HepG2 (cell line): Measurements from ENCODE around the gene DPP8. TPM values are rescaled to one million over a fixed set of nuclear protein-coding genes. Genes with fewer than 3 reads are reported as not detected.

Experiments
- CREB1 ChIP-seq, 2 experiments: fragments of 450-650 bp in 1 of 2; IDR thresholded peaks; 2 replicates each; pipeline ENCODE4 v1.6.1; 2016 to 2017; ENCODE audit warnings: control low read depth in 1 of 2, mild to moderate bottlenecking in 1 of 2, missing compliant biosample characterization in 1 of 2, missing genetic modification characterization in 1 of 2
- DR1 ChIP-seq: sonication (generic); formaldehyde crosslinking; IDR thresholded peaks from 2 replicates; pipeline ENCODE4 v1.8.0; 2021; ENCODE audit warnings: mild to moderate bottlenecking, missing genetic modification reagents, inconsistent platforms
- KDM5A ChIP-seq: fragments of 200-600 bp; sonication (generic); IDR thresholded peaks from 2 replicates; pipeline ENCODE4 v1.7.0; 2018; ENCODE audit warnings: antibody characterized with exemption, mild to moderate bottlenecking, low read length, borderline replicate concordance
- KDM6A ChIP-seq: IDR thresholded peaks from 2 replicates; pipeline ENCODE4 v1.6.1; 2016; ENCODE audit warnings: low read depth
- MTF2 ChIP-seq: sonication (generic); formaldehyde crosslinking; IDR thresholded peaks from 2 replicates; pipeline ENCODE4 v1.5.0; 2020; ENCODE audit warnings: missing genetic modification reagents, borderline replicate concordance
- SAFB2 ChIP-seq: sonication (generic); formaldehyde crosslinking; IDR thresholded peaks from 2 replicates; pipeline ENCODE4 v1.5.1; 2020; ENCODE audit warnings: missing genetic modification reagents, low read depth, mild to moderate bottlenecking, borderline replicate concordance
- SCMH1 ChIP-seq: sonication (generic); formaldehyde crosslinking; IDR thresholded peaks from 2 replicates; pipeline ENCODE4 v1.9.0; 2021; ENCODE audit warnings: missing genetic modification reagents, mild to moderate bottlenecking, borderline replicate concordance
- SIN3B ChIP-seq: fragments of 150-350 bp; IDR thresholded peaks from 2 replicates; pipeline ENCODE4 v1.6.1; 2014; ENCODE audit warnings: low read length
- ZNF207 ChIP-seq: fragments of 450-650 bp; IDR thresholded peaks from 2 replicates; pipeline ENCODE4 v1.6.1; 2016; ENCODE audit warnings: antibody characterized with exemption, borderline replicate concordance
- ZNF256 ChIP-seq: sonication (generic); formaldehyde crosslinking; conservative IDR thresholded peaks from 2 replicates; pipeline ENCODE4 v1.4.0; 2020; ENCODE audit warnings: missing genetic modification reagents
- ZNF34 ChIP-seq: sonication (generic); formaldehyde crosslinking; IDR thresholded peaks from 2 replicates; pipeline ENCODE4 v1.4.0; 2020; ENCODE audit warnings: mild to moderate bottlenecking, missing genetic modification reagents, borderline replicate concordance
- ZNF737 ChIP-seq: sonication (generic); formaldehyde crosslinking; IDR thresholded peaks from 2 replicates; pipeline ENCODE4 v1.5.0; 2020; ENCODE audit warnings: missing genetic modification reagents, mild to moderate bottlenecking, borderline replicate concordance
- polyA plus RNA-seq, 8 experiments: library from polyadenylated mRNA; depleted of rRNA in 3 of 8; stranded (reverse) in 7 of 8; unstranded in 1 of 8; fragments of >200 nt; fragmentation: Illumina TruSeq in 4 of 8; extraction: Trizol in 4 of 8; gene quantifications; 2 replicates each; pipeline versions ENCODE4 v1.2.1 to v1.2.3, GENCODE V29; 2011 to 2016; ENCODE audit warnings: low read depth in 4 of 8, missing spikeins in 1 of 8, mixed read lengths in 1 of 8; ENCODE audit not compliant: insufficient read depth in 1 of 8
- total RNA-seq, 5 experiments: library from RNA; depleted of rRNA; stranded (reverse); fragments of >200 nt; fragmentation: Illumina TruSeq; extraction: Trizol; gene quantifications; 2 replicates each; pipeline ENCODE4 v1.2.3, GENCODE V29; 2016; ENCODE audit warnings: low read depth in 1 of 5
- TF ChIP-seq, protein P1 (sequence below), 2 experiments: sonication (generic) in 1 of 2; formaldehyde crosslinking in 1 of 2; IDR thresholded peaks; 2 replicates each; pipeline versions ENCODE4 v1.4.0 to v1.6.1; 2018 to 2020; ENCODE audit warnings: missing genetic modification reagents in 2 of 2, borderline replicate concordance in 1 of 2, low read depth in 1 of 2, mild to moderate bottlenecking in 1 of 2, missing biosample characterization in 1 of 2
- TF ChIP-seq, protein P2 (sequence below): sonication (generic); formaldehyde crosslinking; IDR thresholded peaks from 2 replicates; pipeline ENCODE4 v1.5.1; 2020; ENCODE audit warnings: missing genetic modification reagents, mild to moderate bottlenecking, borderline replicate concordance
- TF ChIP-seq, protein P3 (sequence below): sonication (generic); formaldehyde crosslinking; conservative IDR thresholded peaks from 2 replicates; pipeline ENCODE4 v1.4.0; 2020; ENCODE audit warnings: missing genetic modification reagents
- TF ChIP-seq, protein P4 (sequence below): IDR thresholded peaks from 2 replicates; pipeline ENCODE4 v1.6.1; 2016; ENCODE audit warnings: low read depth, control low read depth
- TF ChIP-seq, protein P5 (sequence below): sonication (generic); formaldehyde crosslinking; IDR thresholded peaks from 2 replicates; pipeline ENCODE4 v1.5.0; 2020; ENCODE audit warnings: missing genetic modification reagents, mild to moderate bottlenecking, borderline replicate concordance
- TF ChIP-seq, protein P6 (sequence below): sonication (generic); formaldehyde crosslinking; IDR thresholded peaks from 2 replicates; pipeline ENCODE4 v1.4.0; 2020; ENCODE audit warnings: mild to moderate bottlenecking, missing genetic modification reagents

Gene DPP8
- total and polyA plus RNA-seq, 2 of the 13 experiments (the other 11 are each of a cell fraction or from before 2014, with no cell fraction given) = 18.0 to 26.3 TPM

DNA sequence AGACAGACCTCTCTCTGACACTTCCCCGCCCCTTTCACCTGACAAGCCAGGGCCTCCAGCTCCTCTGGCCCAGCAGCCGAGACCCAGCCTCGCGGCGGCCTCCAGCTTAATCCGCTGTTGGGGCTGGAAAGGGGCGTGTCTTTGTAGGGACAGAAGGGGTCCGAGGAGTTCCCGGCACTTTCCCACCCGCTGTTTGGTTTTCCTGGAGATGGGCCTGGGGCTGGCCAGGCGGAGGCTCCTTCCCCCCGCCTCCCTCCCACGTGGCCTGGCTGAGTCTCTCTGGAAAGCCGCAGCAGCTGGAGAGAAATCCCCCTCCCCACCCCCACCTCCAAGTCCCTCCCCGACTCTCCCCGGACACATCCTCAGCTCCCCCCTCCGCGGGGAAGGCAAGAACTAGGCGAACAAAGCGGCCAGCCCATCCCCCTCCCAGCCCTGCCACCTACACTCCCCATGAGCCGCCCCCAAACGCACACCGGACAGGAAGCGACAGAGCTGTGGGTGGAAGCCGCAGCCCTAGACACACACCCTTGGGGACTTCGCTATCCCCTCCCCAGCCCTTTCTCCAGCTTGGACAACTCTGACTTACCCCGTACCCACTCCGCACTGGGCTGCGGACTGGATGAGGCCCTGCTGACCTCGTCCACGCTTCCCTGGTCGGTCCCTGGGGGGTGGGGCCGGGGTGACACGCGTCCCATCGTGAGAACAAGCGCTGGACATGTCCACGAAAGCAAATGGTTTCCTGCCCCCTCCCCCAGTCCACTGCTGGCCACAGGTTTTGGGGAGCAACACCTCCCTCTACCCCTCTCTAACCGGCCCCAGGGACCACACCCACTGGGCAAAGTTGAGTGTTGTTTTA is 95.9 kb downstream of the DPP8 start (continued):
- TF ChIP-seq ZNF34 (CRISPR knock-in tag) = no peak
- TF ChIP-seq, protein P1, sequence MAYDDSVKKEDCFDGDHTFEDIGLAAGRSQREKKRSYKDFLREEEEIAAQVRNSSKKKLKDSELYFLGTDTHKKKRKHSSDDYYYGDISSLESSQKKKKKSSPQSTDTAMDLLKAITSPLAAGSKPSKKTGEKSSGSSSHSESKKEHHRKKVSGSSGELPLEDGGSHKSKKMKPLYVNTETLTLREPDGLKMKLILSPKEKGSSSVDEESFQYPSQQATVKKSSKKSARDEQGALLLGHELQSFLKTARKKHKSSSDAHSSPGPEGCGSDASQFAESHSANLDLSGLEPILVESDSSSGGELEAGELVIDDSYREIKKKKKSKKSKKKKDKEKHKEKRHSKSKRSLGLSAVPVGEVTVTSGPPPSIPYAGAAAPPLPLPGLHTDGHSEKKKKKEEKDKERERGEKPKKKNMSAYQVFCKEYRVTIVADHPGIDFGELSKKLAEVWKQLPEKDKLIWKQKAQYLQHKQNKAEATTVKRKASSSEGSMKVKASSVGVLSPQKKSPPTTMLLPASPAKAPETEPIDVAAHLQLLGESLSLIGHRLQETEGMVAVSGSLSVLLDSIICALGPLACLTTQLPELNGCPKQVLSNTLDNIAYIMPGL (CRISPR knock-in tag; IDR thresholded peaks at IDR 0.05; ENCODE audit: borderline replicate concordance in 1 of 2, low read depth in 1 of 2) = 0 out of 4 replicates have a peak, but pooled peaks of 1 of the 2 experiments have one; percentile 36
- TF ChIP-seq ZNF207 = no peak
- TF ChIP-seq, protein P2, sequence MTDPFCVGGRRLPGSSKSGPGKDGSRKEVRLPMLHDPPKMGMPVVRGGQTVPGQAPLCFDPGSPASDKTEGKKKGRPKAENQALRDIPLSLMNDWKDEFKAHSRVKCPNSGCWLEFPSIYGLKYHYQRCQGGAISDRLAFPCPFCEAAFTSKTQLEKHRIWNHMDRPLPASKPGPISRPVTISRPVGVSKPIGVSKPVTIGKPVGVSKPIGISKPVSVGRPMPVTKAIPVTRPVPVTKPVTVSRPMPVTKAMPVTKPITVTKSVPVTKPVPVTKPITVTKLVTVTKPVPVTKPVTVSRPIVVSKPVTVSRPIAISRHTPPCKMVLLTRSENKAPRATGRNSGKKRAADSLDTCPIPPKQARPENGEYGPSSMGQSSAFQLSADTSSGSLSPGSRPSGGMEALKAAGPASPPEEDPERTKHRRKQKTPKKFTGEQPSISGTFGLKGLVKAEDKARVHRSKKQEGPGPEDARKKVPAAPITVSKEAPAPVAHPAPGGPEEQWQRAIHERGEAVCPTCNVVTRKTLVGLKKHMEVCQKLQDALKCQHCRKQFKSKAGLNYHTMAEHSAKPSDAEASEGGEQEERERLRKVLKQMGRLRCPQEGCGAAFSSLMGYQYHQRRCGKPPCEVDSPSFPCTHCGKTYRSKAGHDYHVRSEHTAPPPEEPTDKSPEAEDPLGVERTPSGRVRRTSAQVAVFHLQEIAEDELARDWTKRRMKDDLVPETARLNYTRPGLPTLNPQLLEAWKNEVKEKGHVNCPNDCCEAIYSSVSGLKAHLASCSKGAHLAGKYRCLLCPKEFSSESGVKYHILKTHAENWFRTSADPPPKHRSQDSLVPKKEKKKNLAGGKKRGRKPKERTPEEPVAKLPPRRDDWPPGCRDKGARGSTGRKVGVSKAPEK (CRISPR knock-in tag) = no peak
- TF ChIP-seq CREB1 (IDR thresholded peaks at IDR 0.05) = no peak
- TF ChIP-seq CREB1 (CRISPR knock-in tag; IDR thresholded peaks at IDR 0.05) = no peak
- no peak for TF ChIP-seq ZNF737 (CRISPR knock-in tag)
- TF ChIP-seq ZNF256 (CRISPR knock-in tag) = no peak
- no peak for TF ChIP-seq KDM5A
- TF ChIP-seq, protein P3, sequence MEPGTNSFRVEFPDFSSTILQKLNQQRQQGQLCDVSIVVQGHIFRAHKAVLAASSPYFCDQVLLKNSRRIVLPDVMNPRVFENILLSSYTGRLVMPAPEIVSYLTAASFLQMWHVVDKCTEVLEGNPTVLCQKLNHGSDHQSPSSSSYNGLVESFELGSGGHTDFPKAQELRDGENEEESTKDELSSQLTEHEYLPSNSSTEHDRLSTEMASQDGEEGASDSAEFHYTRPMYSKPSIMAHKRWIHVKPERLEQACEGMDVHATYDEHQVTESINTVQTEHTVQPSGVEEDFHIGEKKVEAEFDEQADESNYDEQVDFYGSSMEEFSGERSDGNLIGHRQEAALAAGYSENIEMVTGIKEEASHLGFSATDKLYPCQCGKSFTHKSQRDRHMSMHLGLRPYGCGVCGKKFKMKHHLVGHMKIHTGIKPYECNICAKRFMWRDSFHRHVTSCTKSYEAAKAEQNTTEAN = no peak
- no peak for TF ChIP-seq KDM6A (CRISPR knock-in tag)
- TF ChIP-seq SAFB2 = no peak
- TF ChIP-seq, protein P4, sequence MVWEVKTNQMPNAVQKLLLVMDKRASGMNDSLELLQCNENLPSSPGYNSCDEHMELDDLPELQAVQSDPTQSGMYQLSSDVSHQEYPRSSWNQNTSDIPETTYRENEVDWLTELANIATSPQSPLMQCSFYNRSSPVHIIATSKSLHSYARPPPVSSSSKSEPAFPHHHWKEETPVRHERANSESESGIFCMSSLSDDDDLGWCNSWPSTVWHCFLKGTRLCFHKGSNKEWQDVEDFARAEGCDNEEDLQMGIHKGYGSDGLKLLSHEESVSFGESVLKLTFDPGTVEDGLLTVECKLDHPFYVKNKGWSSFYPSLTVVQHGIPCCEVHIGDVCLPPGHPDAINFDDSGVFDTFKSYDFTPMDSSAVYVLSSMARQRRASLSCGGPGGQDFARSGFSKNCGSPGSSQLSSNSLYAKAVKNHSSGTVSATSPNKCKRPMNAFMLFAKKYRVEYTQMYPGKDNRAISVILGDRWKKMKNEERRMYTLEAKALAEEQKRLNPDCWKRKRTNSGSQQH (CRISPR knock-in tag) = no peak
- TF ChIP-seq, protein P5, sequence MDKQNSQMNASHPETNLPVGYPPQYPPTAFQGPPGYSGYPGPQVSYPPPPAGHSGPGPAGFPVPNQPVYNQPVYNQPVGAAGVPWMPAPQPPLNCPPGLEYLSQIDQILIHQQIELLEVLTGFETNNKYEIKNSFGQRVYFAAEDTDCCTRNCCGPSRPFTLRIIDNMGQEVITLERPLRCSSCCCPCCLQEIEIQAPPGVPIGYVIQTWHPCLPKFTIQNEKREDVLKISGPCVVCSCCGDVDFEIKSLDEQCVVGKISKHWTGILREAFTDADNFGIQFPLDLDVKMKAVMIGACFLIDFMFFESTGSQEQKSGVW (CRISPR knock-in tag) = no peak
- TF ChIP-seq, protein P6, sequence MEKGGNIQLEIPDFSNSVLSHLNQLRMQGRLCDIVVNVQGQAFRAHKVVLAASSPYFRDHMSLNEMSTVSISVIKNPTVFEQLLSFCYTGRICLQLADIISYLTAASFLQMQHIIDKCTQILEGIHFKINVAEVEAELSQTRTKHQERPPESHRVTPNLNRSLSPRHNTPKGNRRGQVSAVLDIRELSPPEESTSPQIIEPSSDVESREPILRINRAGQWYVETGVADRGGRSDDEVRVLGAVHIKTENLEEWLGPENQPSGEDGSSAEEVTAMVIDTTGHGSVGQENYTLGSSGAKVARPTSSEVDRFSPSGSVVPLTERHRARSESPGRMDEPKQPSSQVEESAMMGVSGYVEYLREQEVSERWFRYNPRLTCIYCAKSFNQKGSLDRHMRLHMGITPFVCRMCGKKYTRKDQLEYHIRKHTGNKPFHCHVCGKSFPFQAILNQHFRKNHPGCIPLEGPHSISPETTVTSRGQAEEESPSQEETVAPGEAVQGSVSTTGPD (CRISPR knock-in tag) = no peak
- no peak for TF ChIP-seq SIN3B
- no peak for TF ChIP-seq MTF2 (CRISPR knock-in tag)
- TF ChIP-seq DR1 (CRISPR knock-in tag) = no peak
- TF ChIP-seq SCMH1 (CRISPR knock-in tag) = no peak
